Tibial nerve (tissue), 4 donors: Measurements from ENCODE around the gene BHLHE40. TPM values are rescaled to one million over a fixed set of nuclear protein-coding genes. Genes with fewer than 3 reads are reported as not detected.

Experiments used
- DNase-seq, 2 donors: peaks; one replicate each; pipeline ENCODE4 v3.0.0-alpha.2; 2019; ENCODE audit warnings: low spot score in 2 of 2
- H3K27ac ChIP-seq, 4 donors: fragments of 200-600 bp; sonication (generic) in 3 of 4; one replicate each; pipeline ENCODE4 v1.5.1; 2017 to 2019; ENCODE audit warnings: mild to moderate bottlenecking in 1 of 4
- H3K27me3 ChIP-seq, 2 donors: fragments of 200-600 bp; sonication (generic) in 1 of 2; one replicate each; pipeline versions ENCODE4 v1.5.1 to v1.6.0; 2017 to 2019
- H3K36me3 ChIP-seq, 3 donors: fragments of 200-600 bp; sonication (generic); one replicate each; pipeline ENCODE4 v1.5.1; 2018 to 2019
- H3K4me1 ChIP-seq, 4 donors: fragments of 200-600 bp; sonication (generic) in 3 of 4; one replicate each; pipeline ENCODE4 v1.5.1; 2017 to 2019
- H3K4me3 ChIP-seq, 4 donors: fragments of 200-600 bp; sonication (generic) in 3 of 4; one replicate each; pipeline ENCODE4 v1.5.1; 2017 to 2019; ENCODE audit warnings: mild to moderate bottlenecking in 1 of 4, moderate library complexity in 1 of 4
- H3K9me3 ChIP-seq, 4 donors: fragments of 200-600 bp; sonication (generic) in 3 of 4; one replicate each; pipeline ENCODE4 v1.5.1; 2017 to 2019
- CTCF ChIP-seq, 5 experiments: fragments of 200-600 bp in 3 of 5; fragments of 450-650 bp in 2 of 5; sonication (generic) in 3 of 5; IDR thresholded peaks; one replicate each; pipeline ENCODE4 v1.5.1; 2016 to 2019; ENCODE audit warnings: antibody characterized with exemption in 5 of 5, mild to moderate bottlenecking in 3 of 5, moderate library complexity in 2 of 5
- EP300 ChIP-seq, 2 donors: sonication (generic); formaldehyde crosslinking; IDR thresholded peaks; one replicate each; pipeline ENCODE4 v1.6.1; 2017; ENCODE audit warnings: antibody characterized with exemption in 2 of 2, mild to moderate bottlenecking in 1 of 2
- POLR2A ChIP-seq, 2 donors: fragments of 450-650 bp; IDR thresholded peaks; one replicate each; pipeline ENCODE4 v1.6.1; 2017; ENCODE audit warnings: antibody characterized with exemption in 2 of 2, mild to moderate bottlenecking in 2 of 2, moderate library complexity in 2 of 2
- WGBS, 2 donors: methylation state at CpG; one replicate each; pipeline ENCODE4 v1.1.5; 2018; 5-methylcytosine and 5-hydroxymethylcytosine counted together
- total RNA-seq, 4 donors: library from RNA; depleted of rRNA; stranded (reverse); fragments of >200 nt; gene quantifications; one replicate each; pipeline ENCODE4 v1.1.0, GENCODE V29; 2016

BHLHE40 gene
- total RNA-seq, 4 donors from 2014 or later = 44.1 to 61.4 (median 53.7) TPM

DNA sequence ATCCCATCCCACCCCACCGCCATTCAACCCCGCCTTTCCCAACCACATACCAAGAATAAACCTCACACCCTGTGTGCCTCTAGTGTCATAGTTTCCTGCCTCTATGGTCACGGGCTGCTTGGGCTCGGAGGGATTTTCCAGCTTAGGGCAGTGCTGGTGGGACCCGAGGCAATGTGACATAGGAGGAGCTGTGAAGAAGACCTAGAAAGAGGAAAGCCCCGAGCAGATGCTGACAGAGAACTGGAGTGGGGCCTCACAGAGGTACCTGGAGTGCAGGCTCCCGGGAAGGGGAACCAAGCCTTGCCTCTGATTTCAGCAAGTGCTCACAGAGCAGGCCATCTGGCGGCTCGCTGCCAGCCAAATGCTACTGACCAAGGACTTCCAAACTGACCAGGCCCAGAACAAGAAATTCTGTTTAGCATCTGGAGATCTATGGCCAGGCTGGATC lies 27.5 kb downstream of the BHLHE40 start:
- H3K27ac ChIP-seq = no peak overlapping the region
- DNase-seq = no peak
- no peaks in the 10 kb centered on the region for H3K36me3 ChIP-seq
- 56 to 63% methylated on average over 9 of the region's 9 CpGs for WGBS, 2 donors
- no peaks in the 10 kb centered on the region for H3K9me3 ChIP-seq
- no peak for TF ChIP-seq CTCF (IDR thresholded peaks at IDR 0.05)
- no peak for TF ChIP-seq POLR2A (IDR thresholded peaks at IDR 0.05)
- TF ChIP-seq EP300 (IDR thresholded peaks at IDR 0.05) = no peak
- H3K4me1 ChIP-seq = no peaks in the 10 kb centered on the region
- no peak overlapping the region for H3K4me3 ChIP-seq
- H3K27me3 ChIP-seq = no peaks in the 10 kb centered on the region

DNA sequence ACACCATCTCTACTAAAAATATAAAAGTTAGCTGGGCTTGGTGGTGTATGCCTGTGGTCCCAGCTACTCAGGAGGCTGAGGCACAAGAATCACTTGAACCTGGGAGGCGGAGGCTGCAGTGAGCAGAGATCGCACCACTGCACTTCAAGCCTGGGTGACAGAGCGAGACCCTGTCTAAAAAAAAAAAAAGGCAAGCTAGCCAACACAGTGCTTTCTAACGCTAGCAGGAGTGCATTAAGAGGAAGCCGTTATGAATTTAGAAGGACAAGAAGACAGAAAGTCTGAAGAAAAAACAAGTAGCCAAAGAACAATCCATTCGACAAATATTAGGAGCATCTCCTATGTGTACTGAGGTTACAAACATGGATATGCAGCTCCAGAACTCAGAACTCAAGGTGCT lies 28.6 kb downstream of the BHLHE40 start:
- 92 to 93% methylated on average over 6 of the region's 6 CpGs for WGBS, 2 donors

GRCh38 chr3:5009506-5010109 lies 30.4 kb downstream of the BHLHE40 start:
- Histone ChIP-seq H3K27me3 (no peaks in the 10 kb centered on the region), H3K4me3 (no peak overlapping the region), H3K4me1 (peaks cover 0 to 13% (median 4%) of the 10 kb centered on the region in 4 donors), H3K27ac (no peak overlapping the region), H3K36me3 (no peaks in the 10 kb centered on the region), H3K9me3 (no peaks in the 10 kb centered on the region)
- TF ChIP-seq EP300 (IDR thresholded peaks at IDR 0.05) (no peak), POLR2A (IDR thresholded peaks at IDR 0.05) (no peak), CTCF (IDR thresholded peaks at IDR 0.05) (no peak)
- 80 to 87% methylated on average over 12 of the region's 12 CpGs for WGBS, 2 donors
- no peak for DNase-seq

More for the DNA sequence above, 28.6 kb downstream of the BHLHE40 start:
- Histone ChIP-seq H3K36me3 (no peaks in the 10 kb centered on the region), H3K27me3 (no peaks in the 10 kb centered on the region), H3K27ac (no peak overlapping the region), H3K9me3 (no peaks in the 10 kb centered on the region), H3K4me1 (peaks cover 0 to 6% (median 0%) of the 10 kb centered on the region in 4 donors), H3K4me3 (no peak overlapping the region)
- no peak for TF ChIP-seq EP300 (IDR thresholded peaks at IDR 0.05)
- TF ChIP-seq CTCF (IDR thresholded peaks at IDR 0.05) = no peak
- TF ChIP-seq POLR2A (IDR thresholded peaks at IDR 0.05) = no peak
- no peak for DNase-seq

GRCh38 chr3:5010140-5010539 lies 30.9 kb downstream of the BHLHE40 start:
- DNase-seq = no peak
- no peaks in the 10 kb centered on the region for H3K36me3 ChIP-seq
- no peak overlapping the region for H3K4me3 ChIP-seq
- H3K4me1 ChIP-seq = peaks cover 0 to 13% (median 4%) of the 10 kb centered on the region in 4 donors
- TF ChIP-seq EP300 (IDR thresholded peaks at IDR 0.05) = no peak
- no peak for TF ChIP-seq CTCF (IDR thresholded peaks at IDR 0.05)
- no peak for TF ChIP-seq POLR2A (IDR thresholded peaks at IDR 0.05)
- H3K9me3 ChIP-seq = no peaks in the 10 kb centered on the region
- 78 to 92% methylated on average over 6 of the region's 6 CpGs for WGBS, 2 donors
- H3K27me3 ChIP-seq = no peaks in the 10 kb centered on the region
- H3K27ac ChIP-seq = no peak overlapping the region

DNA sequence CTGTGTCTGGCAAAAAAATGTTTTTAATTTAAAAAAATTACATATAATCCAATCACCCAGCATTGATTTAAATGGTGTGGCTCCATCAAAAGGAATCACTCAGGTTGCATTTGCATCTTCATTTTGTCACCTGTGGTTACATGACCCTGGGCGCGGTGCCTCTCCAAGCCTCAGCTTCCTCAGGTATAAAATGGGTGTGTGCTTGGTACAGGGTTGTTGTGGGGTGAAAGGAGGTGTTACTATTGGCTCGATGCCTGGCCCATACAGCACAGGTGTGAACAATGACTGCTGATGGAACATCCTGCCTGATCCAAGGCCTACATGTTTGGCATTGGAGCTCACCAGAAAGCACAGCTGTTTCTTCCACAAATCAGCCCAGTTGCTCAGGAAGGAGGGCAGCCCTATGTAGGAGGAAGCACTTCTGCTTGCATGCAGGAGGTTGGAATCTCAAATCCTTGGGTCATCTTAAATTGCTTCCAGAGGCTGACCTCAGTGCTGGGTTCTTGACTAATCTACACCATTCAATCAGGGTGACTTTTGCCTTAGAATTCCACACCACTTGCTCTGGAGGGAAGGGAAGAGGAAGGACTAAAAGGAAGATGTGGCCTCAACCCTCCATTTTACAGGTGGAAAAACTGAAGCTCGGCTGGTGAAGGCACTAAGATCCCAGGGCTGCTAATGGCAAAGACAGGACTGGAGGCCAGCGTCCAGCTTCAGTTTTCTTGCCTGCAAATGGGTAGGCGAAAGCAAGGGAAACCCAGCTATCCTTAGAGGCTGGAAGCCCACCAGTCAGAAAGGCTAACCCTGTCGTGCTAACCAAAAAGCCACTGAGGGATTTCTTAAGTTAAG lies 31.7 kb downstream of the BHLHE40 start:
- no peak overlapping the region for H3K27ac ChIP-seq
- no peaks in the 10 kb centered on the region for H3K36me3 ChIP-seq
- no peak overlapping the region for H3K4me3 ChIP-seq
- DNase-seq = no peak
- no peaks in the 10 kb centered on the region for H3K27me3 ChIP-seq
- H3K4me1 ChIP-seq = peaks cover 0 to 13% (median 4%) of the 10 kb centered on the region in 4 donors
- TF ChIP-seq POLR2A (IDR thresholded peaks at IDR 0.05) (no peak), CTCF (IDR thresholded peaks at IDR 0.05) (no peak), EP300 (IDR thresholded peaks at IDR 0.05) (no peak)
- no peaks in the 10 kb centered on the region for H3K9me3 ChIP-seq
- 83 to 88% methylated on average over 7 of the region's 7 CpGs for WGBS, 2 donors
